MM.1S (cell line): ENCODE data around the gene ALKBH5.

Source experiments
- DNase-seq: peaks from one replicate; pipeline ENCODE4 v3.0.0-alpha.2; 2015
- H2AFZ ChIP-seq: fragments of 300-600 bp; sonication (generic); 2 replicates; pipeline ENCODE4 v1.6.0; 2016; ENCODE audit warnings: antibody characterized with exemption, low read length
- H3F3A ChIP-seq: fragments of 300-600 bp; sonication (generic); 2 replicates; pipeline ENCODE4 v1.6.1; 2016; ENCODE audit warnings: mild to moderate bottlenecking, antibody characterized with exemption, low read length, moderate library complexity, mixed read lengths; ENCODE audit not compliant: insufficient read depth
- H3K27ac ChIP-seq: fragments of 300-600 bp; sonication (generic); 2 replicates; pipeline ENCODE4 v1.5.1; 2016; ENCODE audit warnings: mild to moderate bottlenecking, low read length
- H3K27me3 ChIP-seq: fragments of 300-600 bp; sonication (generic); replicated peaks from 2 replicates; pipeline ENCODE4 v1.6.0; 2016; ENCODE audit warnings: low read length; ENCODE audit not compliant: insufficient read depth
- H3K36me3 ChIP-seq: fragments of 300-600 bp; sonication (generic); replicated peaks from 2 replicates; pipeline ENCODE4 v1.6.1; 2016; ENCODE audit warnings: mild to moderate bottlenecking, low read length, mixed read lengths; ENCODE audit not compliant: insufficient read depth
- H3K4me1 ChIP-seq: fragments of 300-600 bp; sonication (generic); 2 replicates; pipeline ENCODE4 v1.6.1; 2016; ENCODE audit warnings: low read length, mixed read lengths
- H3K4me2 ChIP-seq: fragments of 300-600 bp; sonication (generic); 2 replicates; pipeline ENCODE4 v1.6.0; 2016; ENCODE audit warnings: low read depth, low read length
- H3K4me3 ChIP-seq: fragments of 300-600 bp; sonication (generic); 2 replicates; pipeline ENCODE4 v1.5.1; 2016; ENCODE audit warnings: low read length, mixed read lengths
- H3K79me2 ChIP-seq: fragments of 300-600 bp; sonication (generic); 2 replicates; pipeline ENCODE4 v1.6.1; 2016; ENCODE audit warnings: mixed run types, low read length, mixed read lengths
- H3K9ac ChIP-seq: fragments of 300-600 bp; sonication (generic); 2 replicates; pipeline ENCODE4 v1.6.1; 2016; ENCODE audit warnings: low read length, mixed read lengths
- H3K9me2 ChIP-seq: fragments of 300-600 bp; sonication (generic); replicated peaks from 2 replicates; pipeline ENCODE4 v1.6.1; 2016; ENCODE audit warnings: mild to moderate bottlenecking, low read length, mixed read lengths; ENCODE audit not compliant: insufficient read depth
- H3K9me3 ChIP-seq: fragments of 300-600 bp; sonication (generic); replicated peaks from 2 replicates; pipeline ENCODE4 v1.6.1; 2016; ENCODE audit warnings: mild to moderate bottlenecking, low read length, mixed read lengths; ENCODE audit not compliant: insufficient read depth
- H4K20me1 ChIP-seq: fragments of 300-600 bp; sonication (generic); 2 replicates; pipeline ENCODE4 v1.6.1; 2016; ENCODE audit warnings: mild to moderate bottlenecking, low read length, moderate library complexity, mixed read lengths; ENCODE audit not compliant: insufficient read depth
- CTCF ChIP-seq: fragments of 300-600 bp; sonication (generic); IDR thresholded peaks from 2 replicates; pipeline ENCODE4 v1.5.1; 2016; ENCODE audit warnings: antibody characterized with exemption, low read length, mixed read lengths
- EZH2 ChIP-seq: fragments of 300-600 bp; sonication (generic); optimal IDR thresholded peaks from 2 replicates; pipeline ENCODE3; 2017; ENCODE audit warnings: low read depth, mild to moderate bottlenecking, antibody characterized with exemption, low read length, mixed read lengths
- EZH2phosphoT487 ChIP-seq: fragments of 300-600 bp; sonication (generic); IDR thresholded peaks from 2 replicates; pipeline ENCODE4 v1.6.1; 2018; ENCODE audit warnings: antibody characterized with exemption, low read length

ALKBH5 gene

GRCh38 chr17:18158022-18158600 is 25.5 kb upstream of the ALKBH5 start:
- DNase-seq: peak; percentile 90
- H3K4me3 ChIP-seq: peak overlapping the region; percentile 63
- no peak overlapping the region for H3K27ac ChIP-seq
- 0 out of 2 replicates have a peak overlapping the region, but pooled peaks have one; percentile 32 for H3K9ac ChIP-seq
- H3K79me2 ChIP-seq: no peaks in the 10 kb centered on the region
- H3K36me3 ChIP-seq: no peaks in the 10 kb centered on the region
- peak overlapping the region; percentile 90 for H2AFZ ChIP-seq
- H3K4me1 ChIP-seq: peaks cover 4% of the 10 kb centered on the region; the same call in 1 of the 2 replicates
- H3K27me3 ChIP-seq: peaks cover 5% of the 10 kb centered on the region; the same call in 1 of the 2 replicates
- no peaks in the 10 kb centered on the region for H3K9me2 ChIP-seq
- no peaks in the 10 kb centered on the region for H4K20me1 ChIP-seq
- TF ChIP-seq EZH2phosphoT487 (no peak), CTCF (no peak), EZH2 (no peak)
- peak overlapping the region; percentile 96 for H3K4me2 ChIP-seq
- H3F3A ChIP-seq: no peaks in the 10 kb centered on the region
- H3K9me3 ChIP-seq: no peaks in the 10 kb centered on the region

GRCh38 chr17:18159551-18160120 is 24.0 kb upstream of the ALKBH5 start:
- Histone ChIP-seq H3F3A (no peaks in the 10 kb centered on the region), H3K9ac (no peak overlapping the region), H3K9me3 (no peaks in the 10 kb centered on the region), H2AFZ (no peak overlapping the region), H3K4me2 (no peak overlapping the region), H4K20me1 (no peaks in the 10 kb centered on the region), H3K4me3 (no peak overlapping the region), H3K27ac (no peak overlapping the region), H3K27me3 (peaks cover 5% of the 10 kb centered on the region; the same call in 1 of the 2 replicates), H3K36me3 (no peaks in the 10 kb centered on the region), H3K4me1 (no peaks in the 10 kb centered on the region), H3K79me2 (no peaks in the 10 kb centered on the region), H3K9me2 (no peaks in the 10 kb centered on the region)
- no peak for DNase-seq
- TF ChIP-seq CTCF (no peak), EZH2phosphoT487 (no peak), EZH2 (no peak)

GRCh38 chr17:18160128-18160856 is 23.3 kb upstream of the ALKBH5 start:
- Histone ChIP-seq H3K9me2 (no peaks in the 10 kb centered on the region), H4K20me1 (no peaks in the 10 kb centered on the region), H3K4me2 (no peak overlapping the region), H3F3A (no peaks in the 10 kb centered on the region), H3K36me3 (no peaks in the 10 kb centered on the region), H3K79me2 (no peaks in the 10 kb centered on the region), H3K9me3 (no peaks in the 10 kb centered on the region), H3K27me3 (peaks cover 5% of the 10 kb centered on the region; the same call in 1 of the 2 replicates), H3K9ac (no peak overlapping the region), H3K4me3 (no peak overlapping the region), H2AFZ (no peak overlapping the region), H3K4me1 (no peaks in the 10 kb centered on the region), H3K27ac (no peak overlapping the region)
- TF ChIP-seq EZH2phosphoT487 (no peak), EZH2 (no peak), CTCF (no peak)
- no peak for DNase-seq
